HepG2 (cell line): ENCODE measurements around the gene SLC28A1. TPM values are rescaled to one million over a fixed set of nuclear protein-coding genes. Genes with fewer than 3 reads are reported as not detected.

Experiments used
- ATF2 ChIP-seq: sonication (generic); formaldehyde crosslinking; IDR thresholded peaks from 2 replicates; pipeline ENCODE4 v1.4.0; 2020; ENCODE audit warnings: missing genetic modification reagents
- DMAP1 ChIP-seq: IDR thresholded peaks from 2 replicates; pipeline ENCODE4 v1.6.1; 2016
- ETV5 ChIP-seq: IDR thresholded peaks from 2 replicates; pipeline ENCODE4 v1.6.1; 2018; ENCODE audit warnings: missing biosample characterization, missing genetic modification reagents, inconsistent platforms, borderline replicate concordance
- HCFC1 ChIP-seq: fragments of 150-350 bp; IDR thresholded peaks from 2 replicates; pipeline ENCODE4 v1.6.1; 2014; ENCODE audit warnings: low read depth, low read length
- HDAC1 ChIP-seq: sonication (generic); formaldehyde crosslinking; IDR thresholded peaks from 2 replicates; pipeline ENCODE4 v1.5.1; 2020; ENCODE audit warnings: mild to moderate bottlenecking, missing genetic modification reagents
- HNRNPLL ChIP-seq: fragments of 200-400 bp; formaldehyde crosslinking; IDR thresholded peaks from 2 replicates; pipeline ENCODE4 v1.6.1; 2017; ENCODE audit warnings: mild to moderate bottlenecking, low read depth, low read length; ENCODE audit not compliant: poor library complexity, severe bottlenecking
- JUNB ChIP-seq: sonication (generic); formaldehyde crosslinking; IDR thresholded peaks from 2 replicates; pipeline ENCODE4 v1.8.0; 2022; ENCODE audit warnings: missing genetic modification reagents, mild to moderate bottlenecking, borderline replicate concordance
- MAFG ChIP-seq: sonication (generic); formaldehyde crosslinking; IDR thresholded peaks from 2 replicates; pipeline ENCODE4 v1.5.1; 2020; ENCODE audit warnings: mild to moderate bottlenecking, missing genetic modification reagents
- MEF2D ChIP-seq: sonication (generic); formaldehyde crosslinking; IDR thresholded peaks from 2 replicates; pipeline ENCODE4 v1.5.1; 2020; ENCODE audit warnings: mild to moderate bottlenecking, missing genetic modification reagents
- MIXL1 ChIP-seq: IDR thresholded peaks from 2 replicates; pipeline ENCODE4 v1.6.1; 2016
- MXI1 ChIP-seq: IDR thresholded peaks from 3 replicates; pipeline ENCODE4 v1.6.1; 2012; ENCODE audit warnings: low read depth, low read length, inconsistent platforms, borderline replicate concordance
- POLR2AphosphoS5 ChIP-seq: IDR thresholded peaks from 2 replicates; pipeline ENCODE4 v1.6.1; 2012; ENCODE audit warnings: low read depth, low read length
- TBX2 ChIP-seq: sonication (generic); formaldehyde crosslinking; IDR thresholded peaks from 2 replicates; pipeline ENCODE4 v1.5.0; 2020; ENCODE audit warnings: missing genetic modification reagents, mild to moderate bottlenecking, borderline replicate concordance
- ZBTB43 ChIP-seq: sonication (generic); formaldehyde crosslinking; conservative IDR thresholded peaks from 2 replicates; pipeline ENCODE4 v1.4.0; 2020; ENCODE audit warnings: missing genetic modification reagents
- ZBTB49 ChIP-seq: sonication (generic); formaldehyde crosslinking; IDR thresholded peaks from 2 replicates; pipeline ENCODE4 v1.4.0; 2020; ENCODE audit warnings: missing genetic modification reagents, borderline replicate concordance
- ZHX1 ChIP-seq: sonication (generic); formaldehyde crosslinking; IDR thresholded peaks from 2 replicates; pipeline ENCODE4 v1.8.1; 2022; ENCODE audit warnings: low read depth, mild to moderate bottlenecking, missing genetic modification reagents
- ZNF34 ChIP-seq: sonication (generic); formaldehyde crosslinking; IDR thresholded peaks from 2 replicates; pipeline ENCODE4 v1.4.0; 2020; ENCODE audit warnings: mild to moderate bottlenecking, missing genetic modification reagents, borderline replicate concordance
- ZNF484 ChIP-seq: sonication (generic); formaldehyde crosslinking; IDR thresholded peaks from 2 replicates; pipeline ENCODE4 v1.5.1; 2020; ENCODE audit warnings: mild to moderate bottlenecking, low read depth, missing genetic modification reagents, borderline replicate concordance
- ZNF550 ChIP-seq: sonication (generic); formaldehyde crosslinking; IDR thresholded peaks from 2 replicates; pipeline ENCODE4 v1.4.0; 2020; ENCODE audit warnings: mild to moderate bottlenecking, missing genetic modification reagents, borderline replicate concordance
- ZNF768 ChIP-seq: sonication (generic); formaldehyde crosslinking; IDR thresholded peaks from 2 replicates; pipeline ENCODE4 v1.4.0; 2020; ENCODE audit warnings: missing genetic modification reagents
- polyA plus RNA-seq, 8 experiments: library from polyadenylated mRNA; depleted of rRNA in 3 of 8; stranded (reverse) in 7 of 8; unstranded in 1 of 8; fragments of >200 nt; fragmentation: Illumina TruSeq in 4 of 8; extraction: Trizol in 4 of 8; gene quantifications; 2 replicates each; pipeline versions ENCODE4 v1.2.1 to v1.2.3, GENCODE V29; 2011 to 2016; ENCODE audit warnings: low read depth in 4 of 8, missing spikeins in 1 of 8, mixed read lengths in 1 of 8; ENCODE audit not compliant: insufficient read depth in 1 of 8
- total RNA-seq, 5 experiments: library from RNA; depleted of rRNA; stranded (reverse); fragments of >200 nt; fragmentation: Illumina TruSeq; extraction: Trizol; gene quantifications; 2 replicates each; pipeline ENCODE4 v1.2.3, GENCODE V29; 2016; ENCODE audit warnings: low read depth in 1 of 5

Gene SLC28A1
- total and polyA plus RNA-seq, 2 of the 13 experiments (the other 11 are each of a cell fraction or from before 2014, with no cell fraction given), result 0.31 to 5.8 TPM

- TF ChIP-seq ATF2 (CRISPR knock-in tag) (peak; percentile 18; the same call in 1 of the 2 replicates), ETV5 (CRISPR knock-in tag) (peak; percentile 51; the same call in 1 of the 2 replicates), POLR2AphosphoS5 (peak; percentile 44), HDAC1 (0 out of 2 replicates have a peak, but pooled peaks have one; percentile 18), DMAP1 (CRISPR knock-in tag) (peak; percentile 69; the same call in 1 of the 2 replicates), ZNF550 (no peak), ZNF768 (CRISPR knock-in tag) (no peak), MEF2D (peak; percentile 51; the same call in 1 of the 2 replicates), HNRNPLL (peak; percentile 40), ZBTB43 (0 out of 2 replicates have a peak, but pooled peaks have one; percentile 12), ZNF484 (no peak), ZHX1 (no peak), ZBTB49 (CRISPR knock-in tag) (no peak), ZNF34 (CRISPR knock-in tag) (no peak), HCFC1 (no peak), TBX2 (CRISPR knock-in tag) (peak; percentile 49; the same call in 1 of the 2 replicates), MAFG (no peak), MXI1 (peak; percentile 22; the same call in 1 of the 3 replicates), JUNB (CRISPR knock-in tag) (no peak), MIXL1 (CRISPR knock-in tag) (0 out of 2 replicates have a peak, but pooled peaks have one; percentile 12)
These were observed 97.9 kb downstream of the SLC28A1 start (continued) for GRCh38 chr15:84982301-84982920.
